Upper lobe of left lung (tissue), 6 donors: ENCODE data around the gene TNRC6C. TPM values are rescaled to one million over a fixed set of nuclear protein-coding genes. Genes with fewer than 3 reads are reported as not detected.

Experiments
- ATAC-seq, 2 donors: fragments of 200-7000 bp; cut with Tn5 transposase; one replicate each; pipeline ENCODE4 v1.9.1; 2022; ENCODE audit warnings: mild to moderate bottlenecking in 2 of 2, moderate library complexity in 2 of 2; ENCODE audit not compliant: low FRiP score in 2 of 2
- DNase-seq, 2 donors: peaks; one replicate each; pipeline ENCODE4 v3.0.0-alpha.2; 2019 to 2020
- H3K27ac ChIP-seq, 4 donors: fragments of 200-600 bp; sonication (generic); one replicate each; pipeline ENCODE4 v1.5.1; 2016 to 2019
- H3K27me3 ChIP-seq, 4 donors: fragments of 200-600 bp; sonication (generic); one replicate each; pipeline ENCODE4 v1.5.1; 2017 to 2019
- H3K36me3 ChIP-seq, 4 donors: fragments of 200-600 bp; sonication (generic); one replicate each; pipeline ENCODE4 v1.5.1; 2016 to 2019
- H3K4me1 ChIP-seq, 4 donors: fragments of 200-600 bp; sonication (generic); one replicate each; pipeline ENCODE4 v1.5.1; 2018 to 2019
- H3K4me3 ChIP-seq, 4 donors: fragments of 200-600 bp; sonication (generic); one replicate each; pipeline ENCODE4 v1.5.1; 2017 to 2019; ENCODE audit warnings: mild to moderate bottlenecking in 2 of 4, moderate library complexity in 1 of 4
- H3K9me3 ChIP-seq, 4 donors: fragments of 200-600 bp; sonication (generic); one replicate each; pipeline ENCODE4 v1.5.1; 2018 to 2019
- CTCF ChIP-seq, 6 experiments: fragments of 450-650 bp in 4 of 6; fragments of 200-600 bp in 2 of 6; sonication (generic) in 2 of 6; IDR thresholded peaks; one replicate each; pipeline ENCODE4 v1.5.1; 2016 to 2019; ENCODE audit warnings: antibody characterized with exemption in 6 of 6
- EP300 ChIP-seq, 4 donors: sonication (generic); formaldehyde crosslinking; IDR thresholded peaks; one replicate each; pipeline ENCODE4 v1.5.1; 2017; ENCODE audit warnings: antibody characterized with exemption in 4 of 4, control low read depth in 2 of 4
- POLR2A ChIP-seq, 4 donors: fragments of 450-650 bp; IDR thresholded peaks; one replicate each; pipeline ENCODE4 v1.5.1; 2016 to 2017; ENCODE audit warnings: antibody characterized with exemption in 4 of 4, mild to moderate bottlenecking in 2 of 4
- POLR2AphosphoS5 ChIP-seq, 2 donors: sonication (generic); formaldehyde crosslinking; IDR thresholded peaks; one replicate each; pipeline ENCODE4 v1.5.1; 2017; ENCODE audit warnings: antibody characterized with exemption in 2 of 2
- WGBS, 2 donors: methylation state at CpG; one replicate each; pipeline ENCODE4 v1.1.5; 2017 to 2018; 5-methylcytosine and 5-hydroxymethylcytosine counted together
- total RNA-seq, 6 donors: library from RNA; depleted of rRNA in 4 of 6; stranded (reverse); fragments of >200 nt in 4 of 6; gene quantifications; one replicate each; pipeline versions ENCODE4 v1.1.0 to v1.2.1, GENCODE V29; 2016 to 2021
- donor health status: DM: no; HTN: no; CAD: no; lungs with moderate emphysema.
- donor health status: DM: no; HTN: yes; CAD: no; lungs with severe emphysema.

Gene TNRC6C
- total RNA-seq, 6 donors from 2014 or later = 8.7 to 38.8 (median 14.7) TPM

- H3K4me1 ChIP-seq = peaks cover 7 to 18% (median 12%) of the 10 kb centered on the region in 4 donors
- no peaks in the 10 kb centered on the region for H3K27me3 ChIP-seq
- H3K27ac ChIP-seq = no peak overlapping the region
- H3K9me3 ChIP-seq = no peaks in the 10 kb centered on the region
- peaks cover 0 to 8% (median 3%) of the 10 kb centered on the region in 4 donors for H3K36me3 ChIP-seq
- 84 to 86% methylated on average over 5 of the region's 5 CpGs for WGBS, 2 donors
- ATAC-seq = no peak
- no peak overlapping the region for H3K4me3 ChIP-seq
- no peak for TF ChIP-seq CTCF (IDR thresholded peaks at IDR 0.05)
- TF ChIP-seq POLR2AphosphoS5 (IDR thresholded peaks at IDR 0.05) = no peak
- TF ChIP-seq EP300 (IDR thresholded peaks at IDR 0.05) = no peak
- no peak for TF ChIP-seq POLR2A (IDR thresholded peaks at IDR 0.05)
- DNase-seq = no peak
Measured at GRCh38 chr17:78039581-78039980, 81.1 kb downstream of the TNRC6C start.

- 16 to 33% methylated on average over 24 to 44 of the region's 44 CpGs for WGBS, 2 donors
- Histone ChIP-seq H3K27ac (peak overlapping the region; percentile 82 to 91 (median 86)), H3K4me1 (peaks cover 7 to 18% (median 12%) of the 10 kb centered on the region in 4 donors), H3K36me3 (peaks cover 0 to 3% (median 0%) of the 10 kb centered on the region in 4 donors), H3K4me3 (peak overlapping the region; percentile 25 to 56 (median 46)), H3K9me3 (no peaks in the 10 kb centered on the region), H3K27me3 (no peaks in the 10 kb centered on the region)
- peak; percentile 65 to 89 for DNase-seq
- peak in 1 of 6 experiments; percentile 20 for TF ChIP-seq CTCF (IDR thresholded peaks at IDR 0.05)
- TF ChIP-seq POLR2A (IDR thresholded peaks at IDR 0.05) = peak in 2 of 4 donors; percentile 40 to 55
- no peak for TF ChIP-seq EP300 (IDR thresholded peaks at IDR 0.05)
- no peak for TF ChIP-seq POLR2AphosphoS5 (IDR thresholded peaks at IDR 0.05)
- ATAC-seq = peak; percentile 86 to 90
Measured at GRCh38 chr17:78040440-78041385, 82.2 kb downstream of the TNRC6C start.

GRCh38 chr17:78041386-78042179, 83.1 kb downstream of the TNRC6C start:
- Histone ChIP-seq H3K4me3 (peak overlapping the region in 3 of 4 donors; percentile 44 to 56 (median 48)), H3K9me3 (no peaks in the 10 kb centered on the region), H3K27me3 (no peaks in the 10 kb centered on the region), H3K27ac (peak overlapping the region; percentile 82 to 91 (median 86)), H3K4me1 (peaks cover 7 to 18% (median 12%) of the 10 kb centered on the region in 4 donors), H3K36me3 (peaks cover 0 to 3% (median 0%) of the 10 kb centered on the region in 4 donors)
- ATAC-seq (no peak), DNase-seq (no peak)
- 55 to 57% methylated on average over 6 of the region's 6 CpGs for WGBS, 2 donors
- TF ChIP-seq CTCF (IDR thresholded peaks at IDR 0.05) = no peak
- no peak for TF ChIP-seq POLR2AphosphoS5 (IDR thresholded peaks at IDR 0.05)
- TF ChIP-seq POLR2A (IDR thresholded peaks at IDR 0.05) = no peak
- TF ChIP-seq EP300 (IDR thresholded peaks at IDR 0.05) = no peak

- WGBS, 2 donors = 94 to 97% methylated on average over 5 of the region's 5 CpGs
Measured at GRCh38 chr17:78042542-78042941, 84.0 kb downstream of the TNRC6C start.

More at GRCh38 chr17:78042542-78042941, 84.0 kb downstream of the TNRC6C start:
- Histone ChIP-seq H3K4me3 (no peak overlapping the region), H3K27me3 (no peaks in the 10 kb centered on the region), H3K27ac (no peak overlapping the region), H3K9me3 (no peaks in the 10 kb centered on the region), H3K4me1 (peaks cover 7 to 18% (median 12%) of the 10 kb centered on the region in 4 donors), H3K36me3 (no peaks in the 10 kb centered on the region)
- no peak for ATAC-seq
- DNase-seq = no peak
- TF ChIP-seq CTCF (IDR thresholded peaks at IDR 0.05) = no peak
- TF ChIP-seq EP300 (IDR thresholded peaks at IDR 0.05) = no peak
- TF ChIP-seq POLR2AphosphoS5 (IDR thresholded peaks at IDR 0.05) = no peak
- no peak for TF ChIP-seq POLR2A (IDR thresholded peaks at IDR 0.05)
